ENCODE results near the gene CCNQ.

Gene CCNQ

GRCh38 chrX:153539171-153539978 is 59.6 kb downstream of the CCNQ start:
- DNase-seq (ENCODE audit: low spot score), result peak; percentile 68

- DNase-seq (ENCODE audit: low spot score), result no peak
Measured at GRCh38 chrX:153538424-153538823, 60.5 kb downstream of the CCNQ start.
